HG03095 (cell line): ENCODE results near the gene GHR.

Source experiments
- ATAC-seq: cut with Tn5 transposase; IDR thresholded peaks from one replicate; pipeline ENCODE4 v1.9.1; 2021; ENCODE audit warnings: moderate library complexity; ENCODE audit not compliant: unreplicated experiment

The GHR gene

GRCh38 chr5:42597318-42597937, 174.2 kb downstream of the GHR start:
- no peak for ATAC-seq

GRCh38 chr5:42598311-42598710, 175.1 kb downstream of the GHR start:
- no peak for ATAC-seq

- ATAC-seq = no peak
Observed at GRCh38 chr5:42599106-42599505, 175.9 kb downstream of the GHR start.

GRCh38 chr5:42600441-42600840, 177.2 kb downstream of the GHR start:
- no peak for ATAC-seq

- no peak for ATAC-seq
Observed at GRCh38 chr5:42604171-42604711, 181.0 kb downstream of the GHR start.

- ATAC-seq = no peak
Observed at GRCh38 chr5:42605490-42605889, 182.3 kb downstream of the GHR start.

GRCh38 chr5:42606464-42606869, 183.2 kb downstream of the GHR start:
- ATAC-seq = no peak

- ATAC-seq = no peak
Observed at GRCh38 chr5:42611437-42611836, 188.2 kb downstream of the GHR start.

- no peak for ATAC-seq
Observed at GRCh38 chr5:42612750-42613366, 189.6 kb downstream of the GHR start.

- ATAC-seq = no peak
Observed at GRCh38 chr5:42614509-42614908, 191.3 kb downstream of the GHR start.

- no peak for ATAC-seq
Observed at GRCh38 chr5:42620579-42621216, 197.5 kb downstream of the GHR start.

GRCh38 chr5:42621242-42621641, 198.0 kb downstream of the GHR start:
- no peak for ATAC-seq

- ATAC-seq = no peak
Observed at GRCh38 chr5:42621662-42622061, 198.4 kb downstream of the GHR start.

GRCh38 chr5:42624912-42625311, 201.7 kb downstream of the GHR start:
- no peak for ATAC-seq

- no peak for ATAC-seq
Observed at GRCh38 chr5:42626462-42626861, 203.2 kb downstream of the GHR start.

GRCh38 chr5:42628821-42629220, 205.6 kb downstream of the GHR start:
- no peak for ATAC-seq

- no peak for ATAC-seq
Observed at GRCh38 chr5:42629284-42629683, 206.0 kb downstream of the GHR start.

- ATAC-seq = no peak
Observed at GRCh38 chr5:42631241-42631640, 208.0 kb downstream of the GHR start.

GRCh38 chr5:42632354-42632900, 209.2 kb downstream of the GHR start:
- ATAC-seq = no peak

- ATAC-seq = no peak
Observed at GRCh38 chr5:42634575-42634974, 211.3 kb downstream of the GHR start.

GRCh38 chr5:42636425-42636824, 213.2 kb downstream of the GHR start:
- ATAC-seq = no peak

- no peak for ATAC-seq
Observed at GRCh38 chr5:42636946-42637345, 213.7 kb downstream of the GHR start.
